Stimulated activated CD4-positive, alpha-beta T cell treated with anti-CD3 and anti-CD28 coated beads, Interleukin-1b, Interleukin-23, amount 100 ng/mL, for 4 hours (primary cell): ENCODE data around the gene TMEM87B.

Source experiments
- DNase-seq, 2 donors: peaks; one replicate each; pipeline ENCODE4 v3.0.0-alpha.2; 2020; ENCODE audit warnings: low read depth in 2 of 2

Gene TMEM87B

GRCh38 chr2:112151271-112151670, 96.2 kb downstream of the TMEM87B start:
- no peak for DNase-seq

GRCh38 chr2:112151701-112152440, 96.8 kb downstream of the TMEM87B start:
- no peak for DNase-seq

- no peak for DNase-seq
Observed at GRCh38 chr2:112152476-112153178, 97.6 kb downstream of the TMEM87B start.

GRCh38 chr2:112153179-112153490, 98.1 kb downstream of the TMEM87B start:
- DNase-seq = no peak

GRCh38 chr2:112153501-112153900, 98.4 kb downstream of the TMEM87B start:
- DNase-seq = no peak

GRCh38 chr2:112154246-112155117, 99.4 kb downstream of the TMEM87B start:
- DNase-seq = no peak

GRCh38 chr2:112155331-112156151, 100.5 kb downstream of the TMEM87B start:
- no peak for DNase-seq

- DNase-seq = no peak
Observed at GRCh38 chr2:112156152-112156986, 101.3 kb downstream of the TMEM87B start.

GRCh38 chr2:112157472-112157871, 102.4 kb downstream of the TMEM87B start:
- DNase-seq = no peak

GRCh38 chr2:112159454-112159921, 104.4 kb downstream of the TMEM87B start:
- no peak for DNase-seq

- no peak for DNase-seq
Observed at GRCh38 chr2:112160283-112161250, 105.5 kb downstream of the TMEM87B start.

- DNase-seq = no peak
Observed at GRCh38 chr2:112161431-112162145, 106.5 kb downstream of the TMEM87B start.

- DNase-seq = no peak
Observed at GRCh38 chr2:112162341-112162740, 107.3 kb downstream of the TMEM87B start.

GRCh38 chr2:112162956-112163355, 107.9 kb downstream of the TMEM87B start:
- DNase-seq = no peak

- no peak for DNase-seq
Observed at GRCh38 chr2:112163541-112163981, 108.5 kb downstream of the TMEM87B start.

GRCh38 chr2:112164876-112165275, 109.8 kb downstream of the TMEM87B start:
- no peak for DNase-seq

GRCh38 chr2:112165296-112165695, 110.2 kb downstream of the TMEM87B start:
- DNase-seq = no peak

GRCh38 chr2:112166806-112167499, 111.9 kb downstream of the TMEM87B start:
- DNase-seq = no peak
